ENCODE measurements around the gene RELT. TPM values are rescaled to one million over a fixed set of nuclear protein-coding genes. Genes with fewer than 3 reads are reported as not detected.

The RELT gene
- total and polyA plus RNA-seq, 2 donors (not counting 1 experiment from before 2014, with no cell fraction given) = 71.6 to 92.4 TPM

DNA sequence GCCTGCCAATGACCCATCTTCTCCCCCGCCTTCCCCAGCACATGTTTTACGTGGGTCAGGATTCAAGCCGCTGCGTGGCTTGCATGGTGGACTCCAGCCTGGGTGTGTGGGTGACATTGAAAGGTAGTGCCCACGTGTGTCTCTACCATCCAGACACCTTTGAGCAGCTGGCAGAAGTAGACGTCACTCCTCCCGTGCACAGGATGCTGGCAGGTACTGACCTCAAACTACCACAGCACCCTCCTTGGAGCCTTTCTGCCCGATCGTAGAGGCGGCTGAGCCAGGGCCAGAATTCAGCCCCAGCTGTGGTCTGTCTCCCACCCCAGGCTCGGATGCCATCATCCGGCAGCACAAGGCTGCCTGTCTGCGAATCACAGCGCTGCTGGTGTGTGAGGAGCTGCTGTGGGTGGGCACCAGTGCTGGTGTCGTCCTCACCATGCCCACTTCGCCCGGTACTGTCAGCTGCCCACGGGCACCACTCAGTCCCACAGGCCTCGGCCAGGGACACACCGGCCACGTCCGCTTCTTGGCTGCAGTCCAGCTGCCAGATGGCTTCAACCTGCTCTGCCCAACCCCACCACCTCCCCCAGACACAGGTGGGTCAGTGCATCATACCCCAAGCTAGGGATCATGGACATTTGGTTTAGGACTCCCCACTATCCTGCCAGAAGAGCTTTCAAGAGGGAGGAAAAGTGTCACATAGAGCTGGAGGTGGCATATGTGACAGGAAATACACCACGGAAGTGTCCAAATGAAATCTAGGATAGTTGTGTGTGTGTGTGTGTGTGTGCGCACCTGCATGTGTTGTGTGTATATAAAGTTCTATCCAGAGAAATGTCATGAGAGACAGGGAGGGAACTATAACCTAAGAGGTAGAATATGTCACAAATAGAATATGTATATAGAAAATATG is 10.6 kb upstream of the RELT start:
- ChIA-PET CTCF (interaction anchor here (0.8 to 23.8 kb wide), 4 partner anchors 8 to 29 kb away, joined by 3 to 311 read pairs (median 50); no protein-coding TSS in a partner anchor), POLR2A (interaction anchor here (1.1 kb wide), 1 partner anchor 10 kb away, joined by 4 read pairs; no protein-coding TSS in a partner anchor)
- H3K9ac ChIP-seq (ENCODE audit: low read length) = no peak overlapping the region
- intact Hi-C loops (cut with micrococcal nuclease) = no loop called here
- ATAC-seq (ENCODE audit: low read depth) (no peak), DNase-seq (no peak)
- no peaks in the 10 kb centered on the region for H3K79me2 ChIP-seq (ENCODE audit: control insufficient read depth, insufficient read depth, low read length)
- H3K4me1 ChIP-seq (ENCODE audit: control insufficient read depth in 2 of 2, insufficient read depth in 2 of 2, low read length in 2 of 2) = peaks cover 43 to 50% of the 10 kb centered on the region in 2 donors
- TF ChIP-seq, protein P1, sequence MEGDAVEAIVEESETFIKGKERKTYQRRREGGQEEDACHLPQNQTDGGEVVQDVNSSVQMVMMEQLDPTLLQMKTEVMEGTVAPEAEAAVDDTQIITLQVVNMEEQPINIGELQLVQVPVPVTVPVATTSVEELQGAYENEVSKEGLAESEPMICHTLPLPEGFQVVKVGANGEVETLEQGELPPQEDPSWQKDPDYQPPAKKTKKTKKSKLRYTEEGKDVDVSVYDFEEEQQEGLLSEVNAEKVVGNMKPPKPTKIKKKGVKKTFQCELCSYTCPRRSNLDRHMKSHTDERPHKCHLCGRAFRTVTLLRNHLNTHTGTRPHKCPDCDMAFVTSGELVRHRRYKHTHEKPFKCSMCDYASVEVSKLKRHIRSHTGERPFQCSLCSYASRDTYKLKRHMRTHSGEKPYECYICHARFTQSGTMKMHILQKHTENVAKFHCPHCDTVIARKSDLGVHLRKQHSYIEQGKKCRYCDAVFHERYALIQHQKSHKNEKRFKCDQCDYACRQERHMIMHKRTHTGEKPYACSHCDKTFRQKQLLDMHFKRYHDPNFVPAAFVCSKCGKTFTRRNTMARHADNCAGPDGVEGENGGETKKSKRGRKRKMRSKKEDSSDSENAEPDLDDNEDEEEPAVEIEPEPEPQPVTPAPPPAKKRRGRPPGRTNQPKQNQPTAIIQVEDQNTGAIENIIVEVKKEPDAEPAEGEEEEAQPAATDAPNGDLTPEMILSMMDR (IDR thresholded peaks at IDR 0.05) = no peak
- no peak for TF ChIP-seq EZH2 (IDR thresholded peaks at IDR 0.05; ENCODE audit: borderline replicate concordance, insufficient read depth, low read depth, low read length, poor library complexity, severe bottlenecking)
- H3K9me3 Mint-ChIP-seq (ENCODE audit: insufficient read depth) = no peaks in the 10 kb centered on the region
- no peaks in the 10 kb centered on the region for H3K36me3 ChIP-seq (replicated peaks in 1 of 2; ENCODE audit: control extremely low read depth in 1 of 2, control insufficient read depth in 1 of 2, extremely low read depth in 1 of 2, insufficient read depth in 2 of 2, low read length in 1 of 2)
- H3K4me1 Mint-ChIP-seq = peaks cover 55% of the 10 kb centered on the region
- H3K27ac Mint-ChIP-seq = peak overlapping the region; percentile 83
- peak overlapping the region; percentile 64 for H3K4me3 Mint-ChIP-seq
- H3K4me2 ChIP-seq (replicated peaks; ENCODE audit: low read depth, low read length, poor library complexity, severe bottlenecking) = peak overlapping the region; percentile 53
- H3K27me3 Mint-ChIP-seq = no peaks in the 10 kb centered on the region
- peaks cover 0 to 7% (median 0%) of the 10 kb centered on the region in 3 donors for H3K9me3 ChIP-seq (ENCODE audit: control extremely low read depth in 1 of 3, control insufficient read depth in 2 of 3, insufficient read depth in 1 of 3, low read length in 2 of 3)
- 96% methylated on average over 24 of the region's 24 CpGs for WGBS (ENCODE audit: insufficient coverage)
- no peaks in the 10 kb centered on the region for H3K27me3 ChIP-seq (replicated peaks in 1 of 4; ENCODE audit: control extremely low read depth in 1 of 4, control insufficient read depth in 3 of 4, insufficient read depth in 4 of 4, low read length in 3 of 4)
- H4K20me1 ChIP-seq (ENCODE audit: control insufficient read depth, insufficient read depth, low read length, poor library complexity, severe bottlenecking) = no peaks in the 10 kb centered on the region
- H3K4me3 ChIP-seq (ENCODE audit: control extremely low read depth in 1 of 5, extremely low read depth in 1 of 5, insufficient read depth in 1 of 5, low read depth in 2 of 5, low read length in 4 of 5) = no peak overlapping the region
- H2AFZ ChIP-seq (ENCODE audit: insufficient read depth, low read depth, low read length, poor library complexity, severe bottlenecking) = peak overlapping the region; percentile 17
- peak overlapping the region; percentile 77 to 82 for H3K27ac ChIP-seq (ENCODE audit: low read length in 2 of 2)

DNA sequence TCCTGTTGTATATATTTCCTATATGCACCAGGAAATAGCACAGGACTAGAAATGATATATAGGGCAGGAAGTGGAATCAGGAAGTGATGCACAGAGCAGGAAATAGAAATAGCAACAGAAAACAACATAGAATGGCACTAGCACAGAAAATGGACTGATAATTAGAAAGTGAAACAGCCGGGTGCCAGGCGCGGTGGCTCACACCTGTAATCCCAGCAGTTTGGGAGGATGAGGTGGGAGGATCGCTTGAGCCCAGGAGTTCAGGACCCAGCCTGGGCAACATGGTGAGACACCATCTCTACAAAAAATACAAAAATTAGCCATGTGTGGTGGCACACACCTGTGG is 10.0 kb upstream of the RELT start:
- POLR2A ChIA-PET = no interaction called here
- no CpG with 5 or more reads among the region's 4 CpGs for WGBS (ENCODE audit: insufficient coverage)

More for the DNA sequence above, 10.0 kb upstream of the RELT start:
- no peaks in the 10 kb centered on the region for H3K36me3 ChIP-seq (replicated peaks in 1 of 2; ENCODE audit: control extremely low read depth in 1 of 2, control insufficient read depth in 1 of 2, extremely low read depth in 1 of 2, insufficient read depth in 2 of 2, low read length in 1 of 2)
- no peaks in the 10 kb centered on the region for H3K79me2 ChIP-seq (ENCODE audit: control insufficient read depth, insufficient read depth, low read length)
- H3K27me3 Mint-ChIP-seq = no peaks in the 10 kb centered on the region
- peaks cover 43 to 50% of the 10 kb centered on the region in 2 donors for H3K4me1 ChIP-seq (ENCODE audit: control insufficient read depth in 2 of 2, insufficient read depth in 2 of 2, low read length in 2 of 2)
- intact Hi-C loops (cut with micrococcal nuclease) = no loop called here
- H2AFZ ChIP-seq (ENCODE audit: insufficient read depth, low read depth, low read length, poor library complexity, severe bottlenecking) = peak overlapping the region; percentile 17
- H3K27me3 ChIP-seq (replicated peaks in 1 of 4; ENCODE audit: control extremely low read depth in 1 of 4, control insufficient read depth in 3 of 4, insufficient read depth in 4 of 4, low read length in 3 of 4) = no peaks in the 10 kb centered on the region
- no peaks in the 10 kb centered on the region for H3K9me3 Mint-ChIP-seq (ENCODE audit: insufficient read depth)
- H3K27ac Mint-ChIP-seq = peak overlapping the region; percentile 83
- H4K20me1 ChIP-seq (ENCODE audit: control insufficient read depth, insufficient read depth, low read length, poor library complexity, severe bottlenecking) = no peaks in the 10 kb centered on the region
- peak overlapping the region in 2 of 5 experiments; percentile 9 to 23 for H3K4me3 ChIP-seq (ENCODE audit: control extremely low read depth in 1 of 5, extremely low read depth in 1 of 5, insufficient read depth in 1 of 5, low read depth in 2 of 5, low read length in 4 of 5)
- TF ChIP-seq, protein P1 (IDR thresholded peaks at IDR 0.05) = no peak
- TF ChIP-seq EZH2 (IDR thresholded peaks at IDR 0.05; ENCODE audit: borderline replicate concordance, insufficient read depth, low read depth, low read length, poor library complexity, severe bottlenecking) = no peak
- peak overlapping the region; percentile 28 for H3K9ac ChIP-seq (ENCODE audit: low read length)
- DNase-seq (peak; percentile 68), ATAC-seq (ENCODE audit: low read depth) (peak; percentile 68)
- peak overlapping the region; percentile 64 for H3K4me3 Mint-ChIP-seq
- peaks cover 55% of the 10 kb centered on the region for H3K4me1 Mint-ChIP-seq
- peaks cover 0 to 7% (median 0%) of the 10 kb centered on the region in 3 donors for H3K9me3 ChIP-seq (ENCODE audit: control extremely low read depth in 1 of 3, control insufficient read depth in 2 of 3, insufficient read depth in 1 of 3, low read length in 2 of 3)
- peak overlapping the region; percentile 53 for H3K4me2 ChIP-seq (replicated peaks; ENCODE audit: low read depth, low read length, poor library complexity, severe bottlenecking)
- CTCF ChIA-PET = interaction anchor here (9.3 to 23.8 kb wide), 2 partner anchors 14 to 21 kb away, joined by 89 to 311 read pairs; no protein-coding TSS in a partner anchor
- peak overlapping the region; percentile 77 to 82 for H3K27ac ChIP-seq (ENCODE audit: low read length in 2 of 2)
